Measurements from ENCODE around the gene CEP89. TPM values are rescaled to one million over a fixed set of nuclear protein-coding genes. Genes with fewer than 3 reads are reported as not detected.
"Not testable (repeated sequence)": the region's sequence is repeated elsewhere in the genome, so short reads cannot be mapped to it uniquely, and the experiment has no call there.

CEP89 gene
- total RNA-seq, 1 experiment from 2014 or later: 15.3 TPM

DNA sequence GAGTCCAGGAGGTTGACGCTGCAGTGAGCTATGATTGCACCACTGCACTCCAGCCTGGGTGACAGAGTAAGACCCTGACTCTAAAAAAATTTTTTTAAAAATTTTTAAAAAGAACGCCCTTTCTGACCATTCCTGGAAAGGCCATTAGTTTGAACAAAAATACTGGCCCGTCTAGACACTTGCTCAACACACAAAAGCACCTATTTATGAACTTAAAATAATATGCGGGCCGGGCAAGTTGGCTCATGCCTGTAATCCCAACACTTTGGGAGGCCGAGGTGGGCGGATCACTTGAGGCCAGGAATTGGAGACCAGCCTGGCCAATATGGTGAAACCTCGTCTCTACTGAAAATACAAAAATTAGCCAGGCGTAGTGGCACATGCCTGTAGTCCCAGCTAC is 104.3 kb downstream of the CEP89 start:
- H3K27ac ChIP-seq; H3K9me3 ChIP-seq (replicated peaks); H3K36me3 ChIP-seq; DNase-seq (ENCODE audit: low read depth in 1 of 2, low spot score in 2 of 2); H3K4me3 ChIP-seq; H3K27me3 ChIP-seq (replicated peaks); H3K4me1 ChIP-seq (replicated peaks): not testable (repeated sequence)

DNA sequence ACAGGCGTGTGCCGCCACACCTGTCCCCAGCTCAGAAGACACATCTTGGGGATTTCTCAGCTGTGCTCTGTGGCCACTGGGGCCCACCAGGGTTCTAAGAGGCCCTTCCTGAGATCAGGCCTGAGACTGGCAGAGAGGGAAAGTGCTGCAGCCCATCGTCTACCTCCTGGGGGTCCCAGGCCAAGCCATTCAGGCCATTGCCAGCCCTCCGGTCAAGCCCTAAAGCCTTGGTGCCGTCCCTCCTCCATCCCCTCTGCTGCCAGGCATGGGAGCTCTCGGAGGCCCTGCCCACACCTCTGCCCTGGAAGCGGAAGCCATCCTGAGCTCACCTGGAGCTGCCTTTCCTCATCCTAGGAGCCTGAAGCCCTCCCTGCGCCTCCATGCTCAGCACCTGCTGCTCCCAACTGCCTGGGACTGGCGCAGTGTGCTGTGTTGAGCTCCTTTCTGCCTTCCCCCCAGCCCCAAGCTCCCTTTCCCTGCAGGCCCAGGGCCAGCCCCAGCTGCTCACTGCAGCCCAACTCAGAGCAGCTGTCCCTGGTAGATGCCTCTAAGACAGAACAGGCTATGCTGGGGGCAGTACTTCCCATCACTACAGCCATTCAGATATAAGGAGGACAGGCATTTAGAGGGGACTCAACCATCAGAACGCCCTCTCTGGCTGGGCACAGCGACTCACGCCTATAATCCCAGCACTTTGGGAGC is 105.0 kb downstream of the CEP89 start:
- Histone ChIP-seq H3K4me3 (no peak overlapping the region), H3K9me3 (replicated peaks) (no peaks in the 10 kb centered on the region), H3K27ac (no peak overlapping the region), H3K27me3 (replicated peaks) (peaks cover 2% of the 10 kb centered on the region; the same call in 1 of the 2 replicates), H3K4me1 (replicated peaks) (no peaks in the 10 kb centered on the region), H3K36me3 (no peaks in the 10 kb centered on the region)
- DNase-seq (ENCODE audit: low read depth in 1 of 2, low spot score in 2 of 2): no peak

DNA sequence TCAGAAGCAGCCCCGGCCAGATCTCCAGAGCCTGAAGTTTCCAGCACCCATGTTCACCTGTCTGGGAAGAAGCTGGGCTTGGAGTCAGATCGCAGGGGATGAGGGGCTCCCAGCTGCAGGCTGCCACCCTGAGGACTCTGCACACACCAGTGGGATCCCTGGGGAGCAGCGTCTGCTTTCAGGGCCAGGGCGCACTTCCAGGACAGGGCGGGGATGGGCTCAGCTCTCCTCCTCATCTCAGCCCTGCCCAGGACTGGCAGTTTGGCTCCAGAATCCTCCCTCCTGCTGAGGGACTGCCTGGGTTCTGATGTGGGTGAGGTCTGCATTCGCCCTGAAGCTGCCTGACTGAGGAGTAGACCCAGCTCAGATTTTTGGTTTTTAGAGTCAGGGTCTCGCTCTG is 105.7 kb downstream of the CEP89 start:
- Histone ChIP-seq H3K9me3 (replicated peaks) (no peaks in the 10 kb centered on the region), H3K27me3 (replicated peaks) (0 out of 2 replicates have a peak, but pooled peaks cover 2% of the 10 kb centered on the region), H3K36me3 (no peaks in the 10 kb centered on the region), H3K4me1 (replicated peaks) (no peaks in the 10 kb centered on the region), H3K4me3 (no peak overlapping the region), H3K27ac (no peak overlapping the region)
- no peak for DNase-seq (ENCODE audit: low read depth in 1 of 2, low spot score in 2 of 2)

DNA sequence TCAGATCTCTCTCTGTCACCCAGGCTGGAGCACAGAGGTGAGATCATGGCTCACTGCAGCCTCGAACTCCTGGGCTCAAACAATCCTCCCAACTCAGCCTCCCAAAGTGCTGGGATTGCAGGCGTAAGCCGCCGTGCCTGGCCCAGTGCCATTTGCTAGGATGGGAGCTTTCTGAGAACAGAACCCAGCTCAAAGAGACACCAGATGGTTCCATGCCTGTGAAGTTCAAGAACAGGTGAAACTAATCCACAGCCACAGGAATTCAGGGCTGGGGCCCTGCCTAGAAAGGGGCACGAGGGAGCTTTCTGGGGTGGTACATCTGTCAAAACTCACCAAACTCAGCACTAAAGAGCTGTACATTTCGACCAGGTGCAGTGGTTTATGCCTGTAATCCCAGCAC is 106.4 kb downstream of the CEP89 start:
- no peak overlapping the region for H3K27ac ChIP-seq
- no peaks in the 10 kb centered on the region for H3K4me1 ChIP-seq (replicated peaks)
- H3K4me3 ChIP-seq: no peak overlapping the region
- no peaks in the 10 kb centered on the region for H3K36me3 ChIP-seq
- H3K27me3 ChIP-seq (replicated peaks): no peaks in the 10 kb centered on the region
- H3K9me3 ChIP-seq (replicated peaks): no peaks in the 10 kb centered on the region
- DNase-seq (ENCODE audit: low read depth in 1 of 2, low spot score in 2 of 2): no peak

DNA sequence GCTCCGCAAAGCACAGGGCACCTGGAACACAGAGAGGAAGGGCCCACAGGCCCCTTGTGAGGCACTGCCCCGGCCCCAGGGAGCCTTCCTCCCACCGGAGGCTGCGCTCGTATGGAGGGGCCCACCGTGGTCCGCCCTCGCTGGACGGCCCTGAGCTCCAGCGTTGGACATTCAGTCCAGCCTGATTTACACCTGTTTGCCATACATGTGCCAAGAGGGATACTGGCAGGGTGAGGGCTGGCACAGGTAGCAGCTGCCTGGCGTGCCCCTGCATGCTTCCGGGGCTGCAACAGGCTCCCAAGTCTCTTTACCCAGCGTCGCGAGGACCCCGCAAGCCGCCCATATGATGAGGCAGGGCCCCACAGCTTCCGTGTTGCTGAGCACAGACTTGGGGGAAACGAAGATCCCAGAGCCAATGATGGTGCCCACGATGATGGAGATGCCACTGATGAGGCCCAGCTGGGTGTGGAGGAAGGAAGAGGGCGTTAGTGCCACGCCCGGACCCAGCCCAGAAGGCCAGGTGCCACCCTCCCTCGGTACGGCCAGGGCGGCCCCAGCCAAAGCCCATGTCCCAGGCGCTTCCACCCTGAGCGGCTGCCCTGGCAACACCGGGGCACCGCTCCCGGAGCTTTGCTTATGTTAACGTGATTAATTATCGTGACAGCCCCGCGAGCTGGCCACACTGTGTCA is 107.3 kb downstream of the CEP89 start:
- H3K36me3 ChIP-seq: no peaks in the 10 kb centered on the region
- H3K27ac ChIP-seq: no peak overlapping the region
- no peaks in the 10 kb centered on the region for H3K4me1 ChIP-seq (replicated peaks)
- DNase-seq (ENCODE audit: low read depth in 1 of 2, low spot score in 2 of 2): no peak
- H3K4me3 ChIP-seq: no peak overlapping the region
- H3K9me3 ChIP-seq (replicated peaks): no peaks in the 10 kb centered on the region
- H3K27me3 ChIP-seq (replicated peaks): no peaks in the 10 kb centered on the region

DNA sequence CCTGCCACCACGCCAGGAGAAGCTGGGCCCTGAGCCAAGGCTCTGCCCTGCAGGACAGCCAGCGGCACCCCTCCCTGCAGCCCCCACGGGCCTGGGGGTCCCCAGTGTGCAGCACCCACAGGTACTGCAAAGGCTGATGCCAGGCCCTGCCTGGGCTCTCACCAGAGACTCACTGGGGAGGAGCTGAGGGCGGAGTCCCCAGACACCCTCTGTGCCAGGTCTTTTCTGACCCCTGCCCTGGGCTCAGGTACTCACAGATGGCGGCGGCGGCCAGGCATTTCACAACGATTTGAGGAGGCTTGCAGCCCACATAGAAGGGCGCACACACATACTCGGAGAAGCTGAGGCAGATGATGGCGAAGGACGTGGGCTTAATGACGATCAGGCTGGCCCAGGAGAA is 107.9 kb downstream of the CEP89 start:
- no peak for DNase-seq (ENCODE audit: low read depth in 1 of 2, low spot score in 2 of 2)
- no peak overlapping the region for H3K27ac ChIP-seq

DNA sequence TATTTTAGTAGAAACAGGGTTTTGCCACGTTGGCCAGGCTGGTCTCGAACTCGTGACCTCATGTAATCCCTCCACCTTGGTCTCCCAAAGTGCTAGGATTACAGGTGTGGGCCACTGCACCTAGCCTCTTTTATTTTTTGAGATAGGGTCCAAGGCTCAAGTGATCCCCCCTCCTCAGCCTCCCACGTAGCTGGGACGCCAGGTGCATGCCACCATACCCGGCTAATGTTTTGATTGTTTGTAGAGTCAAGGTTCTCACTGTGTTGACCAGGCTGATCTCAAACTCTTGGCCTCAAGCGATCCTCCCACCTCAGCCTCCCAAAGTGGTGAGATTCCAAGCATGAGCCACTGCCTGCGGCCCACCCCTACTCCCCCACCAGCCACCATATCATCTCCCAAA is 108.5 kb downstream of the CEP89 start:
- H3K36me3 ChIP-seq: no peaks in the 10 kb centered on the region
- no peak overlapping the region for H3K27ac ChIP-seq
- no peak for DNase-seq (ENCODE audit: low read depth in 1 of 2, low spot score in 2 of 2)
- H3K9me3 ChIP-seq (replicated peaks): no peaks in the 10 kb centered on the region
- H3K4me1 ChIP-seq (replicated peaks): no peaks in the 10 kb centered on the region
- H3K4me3 ChIP-seq: no peak overlapping the region
- no peaks in the 10 kb centered on the region for H3K27me3 ChIP-seq (replicated peaks)

More for the DNA sequence above, 107.9 kb downstream of the CEP89 start:
- Histone ChIP-seq H3K36me3 (no peaks in the 10 kb centered on the region), H3K4me3 (no peak overlapping the region), H3K9me3 (replicated peaks) (no peaks in the 10 kb centered on the region), H3K27me3 (replicated peaks) (no peaks in the 10 kb centered on the region), H3K4me1 (replicated peaks) (no peaks in the 10 kb centered on the region)

DNA sequence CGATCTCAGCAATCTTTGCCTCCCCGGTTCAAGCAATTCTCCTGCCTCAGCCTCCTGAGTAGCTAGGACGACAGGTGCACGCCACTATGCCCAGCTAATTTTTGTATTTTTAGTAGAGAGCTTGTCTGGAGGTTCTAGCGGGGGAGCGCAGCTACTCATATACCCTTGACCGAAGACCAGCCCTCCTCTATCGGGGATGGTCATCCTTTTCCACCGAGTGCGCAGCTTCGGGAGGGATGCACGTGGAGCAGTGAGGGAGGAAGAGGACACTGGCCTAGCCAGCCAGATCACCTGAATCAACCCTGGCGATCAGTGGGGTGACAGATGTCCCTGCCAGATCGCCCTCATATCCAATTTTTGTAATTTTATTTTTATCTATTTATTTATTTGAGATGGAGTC is 109.0 kb downstream of the CEP89 start:
- Histone ChIP-seq H3K4me1 (replicated peaks) (no peaks in the 10 kb centered on the region), H3K9me3 (replicated peaks) (no peaks in the 10 kb centered on the region), H3K27me3 (replicated peaks) (no peaks in the 10 kb centered on the region), H3K36me3 (no peaks in the 10 kb centered on the region), H3K27ac (no peak overlapping the region), H3K4me3 (no peak overlapping the region)
- no peak for DNase-seq (ENCODE audit: low read depth in 1 of 2, low spot score in 2 of 2)

DNA sequence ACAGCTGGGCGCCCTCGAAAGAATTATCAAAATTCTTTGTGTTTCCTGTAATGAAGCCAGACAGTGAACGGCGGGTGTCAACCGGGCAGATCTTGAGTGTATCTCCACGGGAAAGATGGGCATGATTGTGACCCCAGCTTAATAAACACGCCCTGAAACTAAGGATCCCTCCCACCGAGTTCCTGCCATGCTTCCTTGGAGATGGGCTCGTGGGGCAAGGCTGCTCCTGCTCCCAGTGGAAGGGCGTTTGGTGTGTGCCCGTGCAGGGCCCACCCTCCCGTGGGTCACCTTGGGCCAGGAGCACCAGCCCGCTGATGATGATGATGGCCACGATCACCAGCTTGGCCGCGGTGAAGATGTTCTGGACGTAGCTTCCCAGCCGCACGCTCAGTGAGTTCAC is 109.6 kb downstream of the CEP89 start:
- Histone ChIP-seq H3K27ac (no peak overlapping the region), H3K4me1 (replicated peaks) (no peaks in the 10 kb centered on the region), H3K9me3 (replicated peaks) (no peaks in the 10 kb centered on the region), H3K4me3 (no peak overlapping the region), H3K36me3 (no peaks in the 10 kb centered on the region), H3K27me3 (replicated peaks) (no peaks in the 10 kb centered on the region)
- DNase-seq (ENCODE audit: low read depth in 1 of 2, low spot score in 2 of 2): no peak

DNA sequence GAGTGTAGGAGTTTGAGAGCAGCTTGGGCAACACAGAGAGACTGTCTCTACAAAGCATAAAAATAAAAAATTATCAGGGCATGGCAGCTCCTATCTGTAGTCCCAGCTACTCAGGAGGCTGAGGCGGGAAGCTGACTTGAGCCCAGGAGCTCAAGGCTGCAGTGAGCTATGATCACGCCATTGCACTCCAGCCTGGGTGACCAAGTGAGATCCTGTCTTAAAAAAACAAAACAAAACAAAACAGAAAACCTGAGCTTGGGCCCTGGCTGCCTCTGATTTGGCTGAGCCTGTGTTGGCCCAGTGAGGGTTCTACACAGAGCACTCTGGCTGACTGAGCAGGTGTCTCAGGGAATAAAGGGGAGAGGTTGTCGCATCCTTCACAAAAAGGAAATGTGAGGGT is 110.2 kb downstream of the CEP89 start:
- H3K27me3 ChIP-seq (replicated peaks): no peaks in the 10 kb centered on the region
- H3K4me3 ChIP-seq: no peak overlapping the region
- no peaks in the 10 kb centered on the region for H3K36me3 ChIP-seq
- no peaks in the 10 kb centered on the region for H3K9me3 ChIP-seq (replicated peaks)
- no peak for DNase-seq (ENCODE audit: low read depth in 1 of 2, low spot score in 2 of 2)
- no peak overlapping the region for H3K27ac ChIP-seq
- H3K4me1 ChIP-seq (replicated peaks): no peaks in the 10 kb centered on the region

DNA sequence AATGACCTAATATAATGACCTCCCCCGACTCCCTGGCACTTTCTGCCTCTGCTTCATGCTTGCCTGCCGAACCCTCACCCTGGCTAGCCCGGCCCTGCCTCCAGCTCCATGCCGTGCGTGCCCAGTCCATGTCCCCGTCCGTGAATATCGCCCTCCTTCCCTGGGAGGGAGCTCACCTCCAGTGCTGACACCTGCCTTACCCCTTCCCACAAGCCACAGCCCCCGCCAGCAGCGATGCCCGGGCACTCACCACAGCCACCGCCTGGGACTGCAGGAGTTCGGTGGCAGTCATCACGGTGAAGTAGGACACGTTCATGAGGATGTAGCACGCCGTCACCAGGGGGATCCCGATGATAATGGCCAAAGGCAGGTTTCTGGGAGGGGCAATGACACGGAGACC is 112.2 kb downstream of the CEP89 start:
- no peaks in the 10 kb centered on the region for H3K36me3 ChIP-seq
- no peaks in the 10 kb centered on the region for H3K27me3 ChIP-seq (replicated peaks)
- no peak for DNase-seq (ENCODE audit: low read depth in 1 of 2, low spot score in 2 of 2)
- H3K4me3 ChIP-seq: no peak overlapping the region
- H3K27ac ChIP-seq: no peak overlapping the region
- no peaks in the 10 kb centered on the region for H3K4me1 ChIP-seq (replicated peaks)
- H3K9me3 ChIP-seq (replicated peaks): no peaks in the 10 kb centered on the region

DNA sequence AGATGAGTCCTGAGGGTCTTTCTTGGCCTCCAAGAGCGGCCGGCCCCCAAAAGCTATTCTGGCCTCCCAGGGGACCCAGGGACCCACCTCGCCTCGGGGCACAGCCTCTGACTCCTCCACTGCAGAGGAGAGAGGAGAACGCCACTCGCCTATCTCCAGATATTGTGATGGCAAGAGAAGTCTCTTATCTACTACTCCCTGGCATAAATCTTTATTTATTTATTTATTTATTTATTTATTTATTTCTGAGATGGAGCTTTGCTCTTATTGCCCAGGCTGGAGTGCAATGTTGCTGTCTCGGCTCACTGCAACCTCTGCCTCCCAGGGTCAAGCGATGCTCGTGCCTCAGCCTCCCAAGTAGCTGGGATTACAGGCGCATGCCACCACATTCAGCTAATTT is 113.2 kb downstream of the CEP89 start:
- no peaks in the 10 kb centered on the region for H3K9me3 ChIP-seq (replicated peaks)
- DNase-seq (ENCODE audit: low read depth in 1 of 2, low spot score in 2 of 2): no peak
- no peak overlapping the region for H3K27ac ChIP-seq

DNA sequence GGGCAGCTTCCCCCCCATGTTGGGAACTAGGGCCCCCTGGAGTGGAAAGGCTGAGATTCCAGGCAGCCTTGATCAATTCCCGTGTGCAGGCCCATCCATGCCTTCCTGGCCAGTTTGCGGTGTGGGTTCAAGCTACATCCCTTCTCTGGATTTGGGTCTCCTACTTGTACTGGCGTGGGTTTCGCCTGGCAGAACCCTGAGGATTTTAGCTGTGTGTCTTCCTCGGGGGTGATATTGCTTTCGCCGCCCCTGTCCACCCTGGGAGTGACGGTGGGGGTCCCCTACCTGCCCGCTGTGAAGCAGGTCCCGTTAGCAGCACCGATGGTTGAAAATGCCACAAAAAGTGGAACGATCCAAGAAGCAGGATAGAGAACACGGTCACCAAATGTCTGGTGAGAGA is 113.6 kb downstream of the CEP89 start:
- H3K27me3 ChIP-seq (replicated peaks): no peaks in the 10 kb centered on the region
- H3K4me1 ChIP-seq (replicated peaks): no peaks in the 10 kb centered on the region
- DNase-seq (ENCODE audit: low read depth in 1 of 2, low spot score in 2 of 2): no peak
- no peaks in the 10 kb centered on the region for H3K36me3 ChIP-seq
- H3K27ac ChIP-seq: no peak overlapping the region
- no peaks in the 10 kb centered on the region for H3K9me3 ChIP-seq (replicated peaks)
- no peak overlapping the region for H3K4me3 ChIP-seq

More for the DNA sequence above, 113.2 kb downstream of the CEP89 start:
- H3K4me3 ChIP-seq: no peak overlapping the region
- no peaks in the 10 kb centered on the region for H3K27me3 ChIP-seq (replicated peaks)
- no peaks in the 10 kb centered on the region for H3K36me3 ChIP-seq
- no peaks in the 10 kb centered on the region for H3K4me1 ChIP-seq (replicated peaks)

DNA sequence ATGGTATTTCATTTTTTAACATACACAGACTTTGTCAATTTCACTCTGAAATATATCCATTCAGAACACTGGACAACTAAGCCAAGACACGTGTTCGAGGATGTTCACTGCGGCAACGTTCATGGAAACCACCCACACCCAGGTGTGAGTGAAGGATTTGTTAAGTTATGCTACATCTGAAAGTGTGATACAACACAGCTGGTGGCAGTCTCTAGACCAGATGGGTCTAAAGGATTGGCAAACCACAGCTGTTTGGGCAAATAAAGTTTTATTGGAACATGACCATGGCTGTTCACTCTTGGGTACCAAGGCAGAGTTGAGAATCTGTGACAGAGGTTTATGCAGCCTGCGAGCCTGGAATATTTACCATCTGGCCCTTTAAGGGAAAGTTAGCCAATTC is 114.2 kb downstream of the CEP89 start:
- Histone ChIP-seq H3K27me3 (replicated peaks) (no peaks in the 10 kb centered on the region), H3K36me3 (no peaks in the 10 kb centered on the region), H3K9me3 (replicated peaks) (no peaks in the 10 kb centered on the region), H3K4me1 (replicated peaks) (no peaks in the 10 kb centered on the region), H3K27ac (no peak overlapping the region), H3K4me3 (no peak overlapping the region)
- no peak for DNase-seq (ENCODE audit: low read depth in 1 of 2, low spot score in 2 of 2)

DNA sequence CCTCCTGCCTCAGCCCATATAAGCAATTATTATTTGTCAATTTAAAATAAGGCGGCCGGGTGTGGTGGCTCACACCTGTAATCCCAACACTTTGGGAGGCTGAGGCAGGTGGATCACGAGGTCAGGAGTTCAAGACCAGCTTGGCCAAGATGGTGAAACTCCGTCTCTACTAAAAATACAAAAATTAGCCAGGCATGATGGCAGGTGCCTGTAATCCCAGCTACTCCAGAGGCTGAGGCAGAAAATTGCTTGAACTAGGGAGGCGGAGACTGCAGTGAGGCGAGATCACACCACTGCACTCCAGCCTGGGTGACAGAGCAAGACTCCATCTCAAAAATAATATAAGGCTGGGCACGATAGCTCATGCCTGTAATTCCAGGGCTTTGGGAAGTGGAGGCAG is 114.9 kb downstream of the CEP89 start:
- not testable (repeated sequence) for H3K4me3 ChIP-seq; DNase-seq (ENCODE audit: low read depth in 1 of 2, low spot score in 2 of 2); H3K36me3 ChIP-seq; H3K27ac ChIP-seq; H3K9me3 ChIP-seq (replicated peaks); H3K4me1 ChIP-seq (replicated peaks); H3K27me3 ChIP-seq (replicated peaks)
